Limb (tissue), 2 donors: ENCODE measurements around the gene BMPR2.
"Not testable (repeated sequence)": the region's sequence is repeated elsewhere in the genome, so short reads cannot be mapped to it uniquely, and the experiment has no call there.

ENCODE experiments used
- DNase-seq, 2 donors: peaks; one replicate each; pipeline ENCODE4 v3.0.0-alpha.2; 2016; ENCODE audit errors: extremely low spot score in 2 of 2

The BMPR2 gene

DNA sequence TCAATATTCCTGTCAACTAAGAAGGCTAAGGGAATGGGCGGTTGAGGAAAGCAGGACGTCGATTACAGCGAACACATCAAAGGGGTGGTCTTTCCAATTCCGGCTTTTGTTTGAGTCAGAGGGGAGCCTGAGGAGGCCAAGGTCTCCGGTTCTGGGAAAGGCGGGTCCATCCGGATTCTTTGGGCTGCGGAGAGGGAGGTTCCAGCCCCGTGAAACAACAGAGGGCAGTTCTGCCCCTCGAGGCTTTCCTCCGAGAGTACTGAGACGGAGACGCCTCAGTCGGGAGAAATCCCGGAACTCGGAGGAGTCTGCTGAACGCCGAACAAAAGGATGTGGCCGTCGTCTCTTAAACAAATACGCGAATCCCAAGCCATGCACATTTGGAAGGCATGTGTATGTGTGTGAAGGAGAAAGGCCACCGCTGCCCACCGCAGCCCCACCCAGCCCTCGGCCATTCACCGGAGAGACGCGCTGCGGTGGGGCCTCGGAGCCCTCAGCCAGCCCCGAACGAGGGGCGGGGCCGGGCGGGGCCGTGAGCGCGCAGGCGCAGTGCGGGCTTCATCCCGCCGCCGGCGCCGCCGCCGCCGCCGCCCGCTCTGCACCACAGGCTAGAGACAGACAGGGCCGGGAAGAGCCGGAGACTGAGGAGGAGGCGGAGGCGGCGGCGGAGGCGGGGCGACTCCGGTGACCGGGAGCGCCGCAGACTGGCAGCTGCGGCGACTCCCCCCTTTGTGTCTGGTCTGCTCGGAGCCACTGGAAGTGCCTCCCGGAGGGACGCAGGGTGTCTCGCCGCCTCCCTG, at the start of gene BMPR2:
BMPR2 (plus strand) TSS at position 719 of the 800 bp plus-strand sequence. CDS start 1,148 bp downstream, outside the sequence.
- peak; percentile 90 to 96 for DNase-seq

DNA sequence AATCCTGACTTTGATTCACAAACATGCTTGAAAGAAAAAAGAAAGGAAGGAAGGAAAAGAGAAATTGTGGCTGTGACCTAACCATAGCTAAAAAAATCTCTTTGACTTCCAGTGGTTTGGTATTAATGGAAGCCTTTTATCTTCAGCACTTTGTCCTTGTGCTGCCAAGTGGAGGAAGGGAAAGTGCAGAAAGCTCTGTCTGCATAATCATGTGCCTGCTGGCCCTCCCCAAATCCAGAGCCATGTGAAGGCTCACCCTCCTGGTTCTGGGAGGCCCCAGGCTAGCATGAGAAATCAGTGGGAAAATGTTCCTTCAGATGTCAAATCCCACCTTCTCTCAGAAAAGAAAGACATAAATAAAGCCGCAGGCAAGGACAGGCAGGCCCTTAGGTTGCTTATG, 48.3 kb upstream of the BMPR2 start:
- no peak for DNase-seq

DNA sequence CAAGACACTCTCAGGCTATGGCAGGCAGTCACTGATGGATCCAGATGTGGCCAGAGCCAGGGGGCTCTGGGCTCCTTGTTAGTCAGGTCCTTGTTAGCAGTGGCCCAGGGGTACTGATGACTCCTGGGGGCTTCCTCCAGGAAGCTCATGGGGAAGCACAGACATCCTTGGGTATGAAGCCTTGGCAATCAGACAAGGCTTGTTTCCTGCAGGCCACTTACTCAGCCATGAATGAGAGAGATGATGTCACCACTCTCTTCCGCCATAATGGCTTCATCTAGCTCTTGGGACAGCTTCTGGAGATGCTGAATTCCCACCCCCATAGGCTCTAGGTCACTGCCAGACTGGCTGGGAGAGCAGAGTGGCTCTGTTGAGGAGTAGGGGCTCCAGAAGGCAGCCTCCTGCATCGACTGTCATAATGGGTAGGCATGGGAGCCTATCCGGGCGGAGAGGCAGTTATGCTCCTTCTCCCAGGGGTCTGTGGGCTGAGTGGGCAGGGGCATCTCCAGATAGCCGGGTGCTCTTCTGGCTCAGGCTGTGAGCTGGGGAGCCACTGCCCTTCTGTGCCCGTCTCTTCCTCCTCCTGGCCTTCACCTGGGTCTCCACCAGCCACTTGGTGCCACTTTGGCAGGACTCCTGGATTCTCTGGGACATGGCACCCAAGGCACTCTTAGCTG, 40.2 kb upstream of the BMPR2 start:
- DNase-seq, result no peak

- DNase-seq, result no peak
Observed at GRCh38 chr2:202337151-202337550, 39.0 kb upstream of the BMPR2 start.

DNA sequence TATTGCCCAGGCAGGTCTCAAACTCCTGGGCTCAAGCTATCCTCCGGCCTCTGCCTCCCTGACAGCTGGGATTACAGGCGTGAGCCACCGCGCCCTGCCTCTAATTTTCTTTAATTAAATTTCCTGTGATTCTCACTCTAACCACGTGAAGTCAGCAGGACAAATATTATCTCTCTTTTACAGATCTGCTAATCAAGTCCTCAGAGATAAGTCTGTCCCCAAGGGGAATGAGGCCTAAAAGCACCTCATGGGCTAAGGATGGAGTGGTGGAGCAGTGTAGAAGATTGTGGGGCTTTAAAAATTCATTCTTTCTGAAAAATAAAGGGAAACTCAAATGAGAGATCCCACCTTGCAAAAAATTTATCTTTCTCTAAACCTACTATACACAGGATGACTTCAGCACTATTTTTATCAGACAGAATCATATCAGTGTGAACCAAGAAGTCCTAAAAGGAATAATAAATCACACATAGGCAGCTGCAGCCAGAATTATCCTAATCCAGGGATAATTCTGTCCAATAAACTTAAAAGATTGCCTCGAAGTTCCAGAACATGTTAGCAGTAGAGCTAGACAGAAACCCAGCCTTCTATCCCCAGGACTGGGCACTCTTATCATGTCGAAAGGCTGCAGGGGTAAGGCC, 38.3 kb upstream of the BMPR2 start:
- DNase-seq, result no peak

GRCh38 chr2:202339071-202339870, 36.9 kb upstream of the BMPR2 start:
- DNase-seq, result no peak

DNA sequence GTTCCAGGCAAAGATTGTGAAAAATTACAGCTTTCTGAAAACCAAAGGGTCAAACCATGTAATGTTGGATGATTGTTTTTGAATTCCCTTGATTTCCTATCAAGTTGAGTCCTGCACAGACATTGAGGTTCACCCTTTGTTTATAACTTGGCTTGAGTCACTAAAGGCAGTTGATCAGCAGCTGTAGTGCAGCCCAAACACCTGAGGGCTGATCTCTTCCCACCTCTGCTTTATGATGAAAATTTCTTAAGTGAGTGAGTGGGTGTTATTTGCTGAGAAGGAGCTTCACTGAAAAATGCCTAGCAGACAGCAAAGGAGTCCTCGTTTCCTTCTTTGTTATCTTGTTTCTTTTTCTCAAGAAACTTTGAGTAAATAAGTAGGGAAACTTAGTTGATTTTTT, 31.9 kb upstream of the BMPR2 start:
- no peak for DNase-seq

GRCh38 chr2:202346180-202346579, 29.9 kb upstream of the BMPR2 start:
- DNase-seq, result no peak

DNA sequence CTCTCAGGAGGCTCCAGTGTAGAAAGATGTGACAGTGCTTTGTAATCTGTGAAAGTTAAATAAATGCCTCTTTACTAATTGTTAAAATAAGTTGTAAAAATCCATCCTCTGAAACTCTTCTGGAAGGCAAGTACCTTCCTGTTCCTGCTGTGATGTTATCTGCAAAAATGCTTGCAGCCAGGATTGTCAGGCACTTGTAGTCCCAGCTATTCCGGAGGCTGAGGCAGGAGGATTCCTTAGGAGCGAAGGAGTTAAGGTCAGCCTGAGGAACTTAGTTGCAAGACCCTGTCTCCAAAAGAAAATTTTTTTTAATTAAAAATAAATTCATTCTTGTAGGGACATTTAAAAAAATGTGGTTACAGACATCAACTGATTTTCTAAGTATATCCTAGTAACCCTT, 22.7 kb upstream of the BMPR2 start:
- no peak for DNase-seq

- no peak for DNase-seq
Observed at GRCh38 chr2:202355993-202356505, 20.1 kb upstream of the BMPR2 start.

GRCh38 chr2:202358924-202359323, 17.2 kb upstream of the BMPR2 start:
- DNase-seq, result not testable (repeated sequence)

DNA sequence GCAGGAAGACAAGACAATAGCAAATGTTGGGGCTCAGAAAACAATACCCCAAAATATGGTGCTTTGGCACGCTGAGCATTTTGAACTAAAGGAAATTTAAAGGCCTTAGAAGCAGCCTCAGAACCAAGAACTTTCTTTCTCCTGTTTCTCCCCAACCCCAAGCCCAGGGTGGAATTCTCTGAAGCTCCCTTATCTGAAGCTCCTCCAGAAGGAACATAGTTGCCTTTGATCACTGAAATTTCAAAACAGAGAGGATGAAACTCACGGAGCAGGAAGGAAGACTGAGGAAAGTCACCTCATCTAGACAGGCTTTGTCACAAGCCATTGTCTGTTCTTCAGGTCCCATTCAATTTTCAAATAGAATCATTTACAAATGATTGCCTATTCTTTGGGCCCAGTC, 15.5 kb upstream of the BMPR2 start:
- no peak for DNase-seq

DNA sequence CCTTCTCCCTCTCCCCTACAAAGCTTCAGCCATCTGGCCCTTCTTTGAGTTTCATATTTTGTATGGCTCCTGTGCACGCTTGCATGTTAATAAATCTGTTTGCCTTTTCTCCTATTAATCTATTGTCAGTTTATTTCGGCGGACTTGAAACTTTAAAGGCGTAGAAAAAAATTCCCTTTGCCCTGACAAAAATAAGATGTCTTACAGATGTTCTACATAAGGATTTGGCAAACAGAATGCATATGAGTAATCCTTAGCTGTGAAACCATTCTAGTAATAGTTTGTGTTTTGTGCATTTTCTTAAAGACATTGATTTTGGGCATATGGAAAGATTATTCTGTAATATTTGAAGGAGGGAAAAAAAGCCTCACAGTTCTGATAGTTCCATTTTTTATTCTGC, 15.0 kb upstream of the BMPR2 start:
- peak in 1 of 2 donors; percentile 64 for DNase-seq

DNA sequence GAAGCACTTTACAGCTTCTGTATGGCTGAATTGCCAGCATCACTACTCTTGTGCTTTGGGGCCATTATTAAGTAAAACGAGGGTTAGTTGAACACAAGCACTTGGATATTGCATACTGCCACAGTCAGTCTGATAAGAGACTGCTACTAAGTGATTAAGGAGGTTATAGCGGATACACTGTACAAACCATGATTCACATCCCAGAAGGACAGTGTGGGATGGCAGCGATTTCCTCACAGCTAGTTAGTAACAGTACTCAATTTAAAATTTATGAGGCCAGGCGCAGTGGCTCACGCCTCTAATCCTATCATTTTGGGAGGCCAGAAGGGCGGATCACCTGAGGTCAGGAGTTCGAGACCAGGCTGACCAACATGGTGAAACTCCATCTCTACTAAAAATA, 2.6 kb upstream of the BMPR2 start:
- peak in 1 of 2 donors; percentile 29 for DNase-seq

DNA sequence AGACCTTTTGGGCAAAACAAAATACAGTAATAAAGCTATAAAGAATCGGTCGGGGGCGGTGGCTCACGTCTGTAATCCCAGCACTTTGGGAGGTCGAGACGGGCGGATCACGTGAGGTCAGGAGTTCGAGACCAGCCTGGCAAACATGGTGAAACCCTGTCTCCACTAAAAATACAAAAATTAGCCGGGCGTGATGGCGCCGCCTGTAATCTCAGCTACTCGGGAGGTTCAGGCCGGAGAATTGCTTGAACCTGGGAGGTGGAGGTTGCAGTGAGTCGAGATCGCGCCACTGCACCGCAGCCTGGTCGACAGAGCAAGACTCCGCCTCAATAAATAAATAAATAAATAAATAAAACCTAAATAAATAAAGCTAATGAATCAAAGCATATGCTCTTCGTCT, 1.7 kb upstream of the BMPR2 start:
- DNase-seq, result peak in 1 of 2 donors; percentile 28

DNA sequence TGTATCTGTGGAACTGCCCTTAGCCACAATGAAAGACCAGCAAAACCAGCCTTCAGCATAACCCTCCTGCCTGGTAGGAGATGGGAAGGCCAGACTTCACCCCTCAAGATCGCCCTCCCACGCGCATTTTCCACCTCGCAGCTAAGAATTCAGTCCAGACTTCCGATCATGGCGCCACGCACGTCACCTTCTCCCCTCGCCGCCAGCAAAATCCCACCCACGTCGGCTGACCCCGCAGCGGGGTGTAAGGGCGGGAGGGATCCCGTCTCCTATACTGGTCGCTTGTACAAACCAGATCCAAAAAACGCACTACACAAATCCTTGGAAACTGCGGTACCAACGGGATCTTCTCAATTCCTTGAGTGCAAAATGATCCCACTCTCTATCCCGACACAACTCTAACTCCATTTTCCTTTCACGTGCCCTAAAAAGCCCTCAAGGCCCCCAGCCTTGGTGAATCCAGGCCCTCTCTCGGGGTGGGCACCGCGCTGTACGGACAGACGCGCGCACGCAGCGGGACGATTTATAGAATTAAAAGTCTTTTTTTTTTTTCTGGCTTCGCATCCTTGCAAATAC, 1.0 kb upstream of the BMPR2 start:
- peak; percentile 83 to 89 for DNase-seq

- DNase-seq, result peak; percentile 49 to 78
Observed at GRCh38 chr2:202376460-202377206, 506 bp downstream of the BMPR2 start.

DNA sequence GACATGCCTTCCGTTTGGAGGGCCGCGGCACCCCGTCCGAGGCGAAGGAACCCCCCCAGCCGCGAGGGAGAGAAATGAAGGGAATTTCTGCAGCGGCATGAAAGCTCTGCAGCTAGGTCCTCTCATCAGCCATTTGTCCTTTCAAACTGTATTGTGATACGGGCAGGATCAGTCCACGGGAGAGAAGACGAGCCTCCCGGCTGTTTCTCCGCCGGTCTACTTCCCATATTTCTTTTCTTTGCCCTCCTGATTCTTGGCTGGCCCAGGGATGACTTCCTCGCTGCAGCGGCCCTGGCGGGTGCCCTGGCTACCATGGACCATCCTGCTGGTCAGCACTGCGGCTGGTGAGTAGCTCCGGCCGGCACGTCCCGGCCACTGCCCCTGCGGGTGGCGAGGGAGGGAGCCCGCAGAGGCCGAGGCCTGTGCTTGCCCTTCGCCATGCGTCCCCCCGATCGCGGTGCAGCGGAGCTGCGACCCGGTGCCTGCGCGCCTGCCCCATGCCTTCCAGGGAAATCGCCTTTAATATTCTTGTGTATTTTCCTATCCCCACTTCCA, 1.2 kb downstream of the BMPR2 start:
- DNase-seq, result peak in 1 of 2 donors; percentile 63

- DNase-seq, result no peak
Observed at GRCh38 chr2:202378001-202378400, 1.9 kb downstream of the BMPR2 start.
